ENCODE data around the gene USP34.

DNA sequence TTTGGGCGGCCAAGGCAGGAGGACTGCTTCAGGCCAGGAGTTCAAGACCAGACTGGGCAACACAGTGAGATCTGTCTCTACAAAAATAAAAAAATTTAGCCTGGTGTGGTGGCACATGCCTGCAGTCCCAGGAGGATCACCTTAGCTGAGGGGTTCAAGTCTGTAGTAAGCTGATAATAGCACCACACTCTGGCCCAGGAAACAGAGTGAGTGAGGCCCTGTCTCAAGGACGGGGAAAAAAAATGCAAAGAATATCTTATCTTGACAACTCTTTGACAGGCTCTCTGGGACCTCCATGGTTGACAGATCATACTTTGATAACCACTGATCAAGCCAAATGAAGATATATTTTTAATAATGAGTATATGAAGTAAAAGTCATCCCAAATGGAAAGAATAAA, 22.7 kb downstream of the USP34 start:
- TF ChIP-seq EP300 (IDR thresholded peaks at IDR 0.05) = no peak
- no peak for TF ChIP-seq POLR2A (IDR thresholded peaks at IDR 0.05)
- no peak for TF ChIP-seq CTCF (IDR thresholded peaks at IDR 0.05)

All from gastroesophageal sphincter (tissue), 3 donors.